NCI-H345 treated with DMSO at 0.1 percent for 48 hours (cell line): ENCODE measurements around the gene COX10.
"Not testable (repeated sequence)": the region's sequence is repeated elsewhere in the genome, so short reads cannot be mapped to it uniquely, and the experiment has no call there.

ENCODE experiments used
- DNase-seq: peaks from one replicate; lab custom pipeline; 2025; ENCODE audit not compliant: unreplicated experiment; lab: John Stamatoyannopoulos, UW

The COX10 gene

DNA sequence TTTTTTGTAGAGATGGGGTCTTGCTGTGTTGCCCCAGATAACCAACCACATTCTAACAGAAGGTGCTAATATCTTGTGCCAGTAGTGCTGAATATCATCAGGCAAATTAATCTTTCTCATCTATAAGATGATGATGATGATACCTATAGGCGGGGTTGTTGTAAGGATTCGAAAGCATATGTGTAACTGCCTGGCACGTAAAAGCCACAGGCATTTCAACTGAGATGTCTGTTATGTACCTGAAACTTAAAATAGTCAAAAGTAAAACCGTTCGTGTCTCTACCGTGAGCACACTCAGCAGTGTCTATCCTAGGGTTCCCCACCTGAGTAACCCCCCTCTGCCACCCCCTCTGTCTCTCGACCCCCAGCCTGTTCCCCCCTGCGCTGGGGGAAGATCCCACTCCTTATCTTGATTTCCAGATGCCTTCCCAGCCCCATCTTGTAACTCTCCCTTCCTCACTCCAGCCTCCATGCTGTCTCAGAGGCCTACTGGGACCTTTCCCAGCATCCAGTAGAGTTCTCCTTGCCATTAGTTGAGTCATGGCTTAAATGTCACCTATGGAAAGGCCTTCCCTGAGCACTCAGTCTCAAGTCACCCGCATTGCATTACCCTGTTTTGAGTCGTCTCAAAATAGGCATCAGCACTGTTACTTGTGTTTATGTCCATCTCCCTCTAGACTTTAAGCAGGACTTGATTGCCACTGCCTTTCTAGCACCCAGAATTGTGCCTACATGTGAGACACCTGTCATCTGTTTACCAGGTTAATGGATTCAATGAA is 133.3 kb downstream of the COX10 start:
- DNase-seq, result no peak

DNA sequence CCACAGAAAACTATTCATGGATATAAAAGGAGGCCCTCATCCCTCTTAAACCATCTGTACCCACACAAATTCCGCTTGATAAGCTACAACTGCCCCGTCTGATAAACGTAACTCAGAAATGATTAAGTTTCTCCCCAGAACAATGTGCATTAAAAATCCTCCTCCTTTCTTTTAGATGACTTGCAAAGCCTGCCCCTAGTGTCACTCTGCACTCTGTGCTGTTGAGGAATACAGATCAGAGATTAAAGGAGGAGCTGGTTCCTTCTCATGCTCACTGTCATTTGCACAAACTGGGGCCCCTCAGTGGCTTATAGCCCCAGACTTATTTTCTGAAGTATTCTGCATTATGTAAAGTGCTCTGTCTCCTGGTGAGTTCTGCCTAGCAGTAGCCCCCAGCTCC is 134.1 kb downstream of the COX10 start:
- no peak for DNase-seq

DNA sequence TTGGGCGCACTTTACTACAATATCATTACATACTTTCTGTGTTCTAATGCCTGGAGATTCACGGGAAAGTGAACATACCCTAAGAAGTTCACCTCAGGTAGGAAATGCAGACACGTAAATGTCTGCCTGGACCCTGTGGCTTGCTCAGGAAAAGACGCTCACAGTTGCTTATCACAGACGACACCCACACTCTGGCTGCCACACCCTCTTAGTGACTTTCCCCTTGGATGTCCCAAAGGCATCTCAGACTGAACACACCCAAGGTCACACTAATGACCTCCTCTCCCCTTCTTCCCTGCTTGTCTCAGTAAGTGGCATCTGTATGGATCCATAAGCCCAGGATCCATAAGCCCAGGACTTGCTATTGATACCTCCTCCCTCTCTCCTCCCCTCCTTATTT is 134.8 kb downstream of the COX10 start:
- DNase-seq, result no peak

DNA sequence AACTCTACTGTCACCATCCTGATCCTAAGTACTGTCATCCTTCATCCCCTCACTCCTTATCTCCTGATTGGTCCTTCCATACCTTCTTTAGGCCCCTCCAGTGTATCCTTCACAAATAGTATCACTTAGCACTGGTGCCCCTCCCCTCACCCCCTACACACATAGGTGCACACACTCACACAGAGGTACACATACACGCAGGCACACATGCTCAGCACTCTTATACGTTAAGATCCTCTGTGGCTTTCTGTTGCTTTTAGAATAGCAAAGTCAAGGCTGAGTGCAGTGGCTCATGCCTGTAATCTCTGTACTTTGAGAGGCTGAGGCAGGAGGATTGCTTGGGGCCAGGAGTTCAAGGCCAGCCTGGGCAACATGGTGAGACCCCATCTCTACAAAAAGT is 135.2 kb downstream of the COX10 start:
- no peak for DNase-seq

DNA sequence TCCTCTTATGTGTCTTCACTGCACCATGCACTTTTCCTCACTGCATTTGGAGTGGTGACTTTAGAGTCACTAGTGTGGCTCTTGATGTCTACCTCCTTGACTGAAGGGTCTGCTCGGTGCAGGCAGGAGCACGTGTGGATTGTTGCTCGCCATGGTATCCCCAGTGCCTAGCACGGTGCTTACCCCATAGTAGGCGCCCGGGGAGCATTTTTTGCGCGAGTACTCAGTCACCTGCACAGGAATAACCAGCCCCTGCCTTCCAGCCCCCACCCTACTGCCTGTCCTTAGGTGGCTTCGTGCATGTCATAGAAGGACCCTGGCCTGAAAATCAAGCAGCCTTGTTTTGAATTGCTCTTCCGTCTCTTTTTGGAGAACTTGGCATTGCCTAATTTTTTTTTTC is 136.1 kb downstream of the COX10 start:
- DNase-seq, result no peak

GRCh38 chr17:14205992-14206461 is 136.7 kb downstream of the COX10 start:
- no peak for DNase-seq

DNA sequence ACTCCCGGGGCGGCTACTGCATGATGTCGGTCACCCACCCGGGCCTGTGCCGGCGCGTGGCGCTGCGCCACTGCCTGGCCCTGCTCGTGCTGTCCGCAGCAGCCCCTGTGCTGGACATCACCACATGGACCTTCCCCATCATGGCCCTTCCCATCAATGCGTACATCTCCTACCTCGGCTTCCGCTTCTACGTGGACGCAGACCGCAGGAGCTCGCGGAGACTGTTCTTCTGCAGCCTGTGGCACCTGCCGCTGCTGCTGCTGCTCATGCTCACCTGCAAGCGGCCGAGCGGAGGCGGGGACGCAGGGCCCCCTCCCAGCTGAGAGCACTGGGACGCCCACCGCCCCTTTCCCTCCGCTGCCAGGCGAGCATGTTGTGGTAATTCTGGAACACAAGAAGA is 137.6 kb downstream of the COX10 start:
- DNase-seq, result no peak

DNA sequence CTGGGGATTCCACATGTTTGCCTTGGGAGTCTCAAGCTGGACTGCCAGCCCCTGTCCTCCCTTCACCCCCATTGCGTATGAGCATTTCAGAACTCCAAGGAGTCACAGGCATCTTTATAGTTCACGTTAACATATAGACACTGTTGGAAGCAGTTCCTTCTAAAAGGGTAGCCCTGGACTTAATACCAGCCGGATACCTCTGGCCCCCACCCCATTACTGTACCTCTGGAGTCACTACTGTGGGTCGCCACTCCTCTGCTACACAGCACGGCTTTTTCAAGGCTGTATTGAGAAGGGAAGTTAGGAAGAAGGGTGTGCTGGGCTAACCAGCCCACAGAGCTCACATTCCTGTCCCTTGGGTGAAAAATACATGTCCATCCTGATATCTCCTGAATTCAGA is 138.5 kb downstream of the COX10 start:
- no peak for DNase-seq

DNA sequence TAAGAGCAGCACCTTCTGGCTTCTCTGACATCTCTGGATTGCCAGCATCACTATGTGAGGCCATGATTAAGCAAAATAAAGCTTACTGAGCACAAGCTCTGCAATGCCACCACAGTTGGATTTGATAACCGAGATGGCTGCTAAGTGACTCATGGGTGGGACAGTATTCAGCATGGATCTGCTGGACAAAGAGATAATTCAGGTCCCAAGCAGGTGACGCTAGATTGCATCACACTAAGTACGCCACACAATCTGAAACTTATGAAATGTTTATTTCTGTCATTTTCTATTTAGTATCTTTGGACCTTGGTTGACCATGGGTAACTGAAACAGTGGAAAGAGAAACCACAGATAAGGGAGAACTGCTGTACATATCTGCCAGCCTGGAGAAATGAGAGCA is 139.9 kb downstream of the COX10 start:
- DNase-seq, result no peak

GRCh38 chr17:14211246-14211645 is 141.9 kb downstream of the COX10 start:
- DNase-seq, result no peak

GRCh38 chr17:14211801-14212200 is 142.5 kb downstream of the COX10 start:
- DNase-seq, result no peak

DNA sequence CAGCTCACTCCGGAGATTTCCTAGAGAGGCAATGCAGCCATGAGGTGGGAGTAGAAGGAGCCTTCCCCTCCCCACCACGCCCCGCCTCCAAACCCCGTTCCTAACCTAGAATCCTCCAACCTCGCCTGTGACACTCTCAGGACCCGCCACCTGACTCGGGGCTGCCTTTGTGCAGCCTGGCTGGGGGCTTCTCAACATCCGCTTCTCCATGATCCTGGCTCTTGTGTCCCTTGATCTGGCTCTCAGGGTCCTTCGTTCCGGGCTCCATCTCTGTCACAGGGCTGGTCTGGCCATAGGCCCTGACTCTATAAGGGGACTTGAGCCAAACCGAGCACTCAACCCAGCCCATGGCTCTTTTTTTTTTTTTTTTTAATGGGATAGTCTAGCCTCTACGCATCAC is 143.1 kb downstream of the COX10 start:
- no peak for DNase-seq

GRCh38 chr17:14214271-14214670 is 145.0 kb downstream of the COX10 start:
- no peak for DNase-seq

- DNase-seq, result no peak
Observed at GRCh38 chr17:14222611-14223010, 153.3 kb downstream of the COX10 start.

DNA sequence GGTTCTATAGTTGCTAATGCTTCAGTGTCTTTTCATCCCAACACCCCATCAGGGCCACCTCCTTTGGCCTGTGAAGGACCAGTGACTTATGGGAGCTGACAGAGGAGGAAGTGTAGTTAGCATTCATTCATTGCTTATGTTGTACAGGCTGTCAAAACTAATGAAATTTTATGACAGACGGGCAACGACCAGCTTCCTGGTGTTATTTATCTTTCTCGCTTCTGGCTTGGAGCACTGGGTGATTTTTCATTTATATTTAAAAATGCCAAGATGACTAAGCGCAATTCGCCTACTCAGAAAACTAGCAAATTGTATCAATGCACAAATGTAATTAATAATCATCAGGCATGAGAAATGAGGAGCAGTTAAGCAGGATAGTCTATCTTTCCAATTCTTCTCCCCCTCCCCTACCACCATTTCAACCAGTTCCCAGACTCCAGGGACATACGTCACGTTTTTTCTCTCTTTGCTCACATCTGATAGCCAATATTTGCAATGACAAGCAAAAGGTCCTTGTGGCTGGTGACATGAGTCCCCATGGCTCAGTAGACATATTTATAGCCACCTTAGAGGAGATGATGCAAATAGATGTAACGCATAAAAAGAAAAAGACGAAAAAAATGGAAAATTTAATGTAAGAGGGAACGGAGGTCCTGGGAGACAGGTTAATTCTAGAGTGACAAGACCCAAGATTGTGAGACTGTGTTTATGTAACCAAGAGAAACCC is 156.1 kb downstream of the COX10 start:
- no peak for DNase-seq

- DNase-seq, result no peak
Observed at GRCh38 chr17:14227052-14227451, 157.7 kb downstream of the COX10 start.

GRCh38 chr17:14228903-14229302 is 159.6 kb downstream of the COX10 start:
- no peak for DNase-seq

GRCh38 chr17:14231187-14231586 is 161.9 kb downstream of the COX10 start:
- not testable (repeated sequence) for DNase-seq

DNA sequence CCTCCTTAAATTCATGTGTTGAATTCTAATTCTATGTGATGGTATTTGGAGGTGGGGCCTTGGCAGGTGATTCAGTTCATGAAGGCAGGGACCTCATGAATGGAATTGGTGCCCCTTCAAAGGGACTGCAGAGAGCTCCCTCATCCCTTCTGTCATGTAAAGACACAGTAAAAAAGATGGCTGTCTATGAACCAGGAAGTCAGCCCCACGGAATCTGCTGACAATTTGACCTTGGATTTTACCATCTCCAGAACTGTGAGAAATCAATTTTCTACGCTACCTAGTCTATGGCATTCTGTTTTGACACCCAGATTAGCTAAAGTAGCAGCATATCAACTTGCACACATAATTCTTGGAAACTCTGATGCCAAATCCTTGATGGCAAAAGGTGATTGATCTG is 165.7 kb downstream of the COX10 start:
- DNase-seq, result not testable (repeated sequence)

DNA sequence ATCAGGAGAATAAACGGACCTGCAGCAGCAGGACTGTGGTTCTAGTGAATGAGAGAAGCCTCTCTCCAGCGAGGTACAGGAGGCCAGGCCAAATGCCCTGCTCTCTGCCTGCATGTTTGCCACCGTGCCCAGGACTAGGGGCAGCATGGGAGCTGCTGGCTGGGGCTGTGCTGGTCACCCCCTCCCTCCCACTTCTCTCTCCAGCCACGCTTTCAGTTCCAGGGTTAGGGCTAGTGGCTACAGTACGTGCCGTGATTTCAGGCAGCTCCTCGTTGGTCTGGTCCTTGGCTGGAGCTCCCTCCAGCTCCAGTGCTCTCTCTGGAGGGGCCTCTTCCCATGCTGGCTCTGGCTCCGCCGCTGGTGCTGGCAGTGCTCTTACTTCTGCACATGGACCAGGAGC is 166.7 kb downstream of the COX10 start:
- not testable (repeated sequence) for DNase-seq

GRCh38 chr17:14236762-14237161 is 167.5 kb downstream of the COX10 start, which contains the start of gene CDRT15:
CDRT15 (minus strand) TSS chr17:14236862; CDS start chr17:14236833, 29 bp downstream.
- DNase-seq, result not testable (repeated sequence)

DNA sequence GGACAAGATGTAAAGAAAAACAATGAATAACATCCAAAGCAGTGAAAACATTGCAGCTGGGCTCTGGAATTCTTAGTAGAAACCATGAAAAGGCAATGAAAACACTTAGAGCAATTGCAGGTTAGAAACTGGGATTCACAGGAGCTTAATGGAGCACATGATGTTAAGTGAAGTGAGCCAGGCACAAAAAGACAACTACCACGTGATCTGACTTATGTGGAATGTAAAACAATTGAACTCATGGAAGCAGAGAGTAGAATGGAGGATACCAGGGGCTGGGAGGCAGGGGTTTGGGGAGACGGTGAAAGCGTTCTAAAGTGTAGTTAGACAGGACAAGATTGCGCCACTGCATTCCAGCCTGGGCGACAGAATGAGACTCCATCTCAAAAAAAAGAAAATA is 170.0 kb downstream of the COX10 start:
- not testable (repeated sequence) for DNase-seq
